GM13976 (cell line): ENCODE results near the gene RARRES1.

Source experiments
- DNase-seq: peaks from one replicate; pipeline ENCODE4 v3.0.0; 2012; ENCODE audit warnings: low spot score
- in situ Hi-C: fragments of 300-500 bp; cut with MboI; formaldehyde crosslinking; loops from one replicate; pipeline ENCODE4 v1.12.0; 2022; ENCODE audit warnings: low sequenced_read_pairs, mixed read lengths, inconsistent platforms; ENCODE audit not compliant: unreplicated experiment
- TF ChIP-seq, protein P1 (sequence below): IDR thresholded peaks from 2 replicates; pipeline ENCODE4 v1.5.1; 2012; ENCODE audit warnings: borderline replicate concordance, mild to moderate bottlenecking; ENCODE audit not compliant: insufficient read depth; ENCODE audit errors: extremely low read depth, missing control alignments, control extremely low read depth

Gene RARRES1, protein sequence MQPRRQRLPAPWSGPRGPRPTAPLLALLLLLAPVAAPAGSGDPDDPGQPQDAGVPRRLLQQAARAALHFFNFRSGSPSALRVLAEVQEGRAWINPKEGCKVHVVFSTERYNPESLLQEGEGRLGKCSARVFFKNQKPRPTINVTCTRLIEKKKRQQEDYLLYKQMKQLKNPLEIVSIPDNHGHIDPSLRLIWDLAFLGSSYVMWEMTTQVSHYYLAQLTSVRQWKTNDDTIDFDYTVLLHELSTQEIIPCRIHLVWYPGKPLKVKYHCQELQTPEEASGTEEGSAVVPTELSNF

GRCh38 chr3:158731938-158732855, at the start of gene RARRES1:
Gene RARRES1 (minus strand): TSS chr3:158732457. CDS start chr3:158732415, 42 bp downstream.
- DNase-seq, result peak; percentile 84
- in situ Hi-C loops, result no loop called here
- TF ChIP-seq, protein P1, sequence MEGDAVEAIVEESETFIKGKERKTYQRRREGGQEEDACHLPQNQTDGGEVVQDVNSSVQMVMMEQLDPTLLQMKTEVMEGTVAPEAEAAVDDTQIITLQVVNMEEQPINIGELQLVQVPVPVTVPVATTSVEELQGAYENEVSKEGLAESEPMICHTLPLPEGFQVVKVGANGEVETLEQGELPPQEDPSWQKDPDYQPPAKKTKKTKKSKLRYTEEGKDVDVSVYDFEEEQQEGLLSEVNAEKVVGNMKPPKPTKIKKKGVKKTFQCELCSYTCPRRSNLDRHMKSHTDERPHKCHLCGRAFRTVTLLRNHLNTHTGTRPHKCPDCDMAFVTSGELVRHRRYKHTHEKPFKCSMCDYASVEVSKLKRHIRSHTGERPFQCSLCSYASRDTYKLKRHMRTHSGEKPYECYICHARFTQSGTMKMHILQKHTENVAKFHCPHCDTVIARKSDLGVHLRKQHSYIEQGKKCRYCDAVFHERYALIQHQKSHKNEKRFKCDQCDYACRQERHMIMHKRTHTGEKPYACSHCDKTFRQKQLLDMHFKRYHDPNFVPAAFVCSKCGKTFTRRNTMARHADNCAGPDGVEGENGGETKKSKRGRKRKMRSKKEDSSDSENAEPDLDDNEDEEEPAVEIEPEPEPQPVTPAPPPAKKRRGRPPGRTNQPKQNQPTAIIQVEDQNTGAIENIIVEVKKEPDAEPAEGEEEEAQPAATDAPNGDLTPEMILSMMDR, result peak; percentile 18

DNA sequence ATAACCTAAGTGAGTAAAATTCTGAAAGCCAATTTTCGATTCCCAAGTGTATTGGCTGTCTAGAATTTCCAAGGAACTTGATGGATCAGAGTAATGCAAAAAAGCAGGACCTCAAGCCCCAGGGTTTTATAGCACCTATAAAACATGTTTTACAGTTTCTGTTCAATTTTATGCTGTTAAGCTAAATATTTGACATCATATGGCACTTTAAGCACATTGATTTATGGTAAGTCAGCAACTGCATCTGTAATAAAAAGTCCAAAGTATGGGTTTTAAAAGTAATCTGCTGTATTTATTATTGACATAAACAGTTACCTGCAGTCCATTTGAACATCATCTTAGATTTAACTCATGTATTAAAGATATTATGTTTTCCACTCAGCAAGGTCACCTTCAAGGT, 49.6 kb upstream of the RARRES1 start:
- in situ Hi-C loops, result loop anchor here (25.0 kb wide), 1 partner anchor 1170 kb away; no protein-coding TSS in a partner anchor
- TF ChIP-seq, protein P1, result no peak
- no peak for DNase-seq

DNA sequence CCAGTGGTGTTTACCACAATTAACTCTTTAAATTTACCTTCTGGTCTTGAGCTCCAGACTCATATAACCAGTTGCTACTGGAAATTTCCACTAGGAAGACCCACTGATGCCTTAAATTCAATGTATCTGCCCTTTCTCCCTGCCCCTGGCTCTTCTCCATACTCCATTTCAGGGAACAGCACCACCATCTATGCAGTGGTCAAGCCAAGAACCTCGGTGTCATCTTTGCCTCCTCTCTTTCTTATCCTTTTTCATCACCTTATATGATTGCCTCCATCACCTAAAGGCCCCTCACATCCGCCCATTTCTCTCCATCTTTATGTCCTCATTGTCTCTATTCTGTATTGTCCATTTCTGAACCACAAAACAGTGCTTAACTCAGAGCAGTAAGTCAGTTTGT, 48.9 kb upstream of the RARRES1 start:
- TF ChIP-seq, protein P1, result no peak
- in situ Hi-C loops, result loop anchor here (25.0 kb wide), 1 partner anchor 1169 kb away; no protein-coding TSS in a partner anchor
- DNase-seq, result no peak

DNA sequence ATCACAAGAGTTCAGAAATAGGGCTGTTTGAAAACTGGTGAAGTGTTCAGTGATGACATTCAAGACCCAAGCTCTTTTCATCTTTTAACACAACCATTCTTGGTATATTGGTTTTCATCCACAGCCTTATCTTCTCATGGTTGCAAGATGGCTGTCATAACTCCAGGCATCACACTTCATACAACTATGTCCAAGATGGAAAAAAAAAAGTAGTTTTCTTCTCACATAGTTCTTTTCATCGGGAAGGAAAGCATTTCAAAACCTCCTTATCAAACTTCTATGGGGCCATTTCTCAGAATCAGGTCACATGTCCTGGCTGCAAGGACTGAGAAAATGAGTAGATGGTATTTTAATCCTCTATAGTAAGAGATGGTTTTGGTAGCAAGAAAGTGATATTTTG, 48.5 kb upstream of the RARRES1 start:
- no peak for DNase-seq
- in situ Hi-C loops, result loop anchor here (25.0 kb wide), 1 partner anchor 1168 kb away; no protein-coding TSS in a partner anchor

GRCh38 chr3:158777161-158777873, 45.1 kb upstream of the RARRES1 start:
- no peak for DNase-seq
- TF ChIP-seq, protein P1, result no peak
- in situ Hi-C loops, result loop anchor here (25.0 kb wide), 1 partner anchor 1165 kb away; no protein-coding TSS in a partner anchor

More for the DNA sequence above, 48.5 kb upstream of the RARRES1 start:
- TF ChIP-seq, protein P1, result no peak

DNA sequence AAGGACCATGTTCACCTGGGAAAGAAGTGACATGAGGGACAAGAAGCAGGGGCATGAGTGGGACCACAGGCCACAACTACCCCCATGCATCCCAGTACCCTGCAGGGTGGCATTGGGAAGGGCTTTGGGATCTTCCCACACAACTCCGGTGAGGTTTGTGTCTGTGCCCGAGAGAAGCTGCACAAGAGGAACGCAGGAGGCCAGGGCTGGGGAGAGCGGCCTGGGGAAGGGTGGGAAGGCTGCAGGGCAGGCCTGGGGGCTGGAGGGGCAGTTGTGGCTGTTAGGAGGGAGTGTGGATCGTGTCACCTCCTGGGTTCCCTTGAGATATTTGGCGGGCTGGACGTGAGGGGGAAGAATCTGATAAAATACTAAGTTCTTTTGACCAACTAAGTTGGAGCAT, 44.3 kb upstream of the RARRES1 start:
- TF ChIP-seq, protein P1, result no peak
- DNase-seq, result no peak
- in situ Hi-C loops, result loop anchor here (25.0 kb wide), 1 partner anchor 1164 kb away; no protein-coding TSS in a partner anchor
